GM04504 (cell line): ENCODE measurements around the gene ARHGEF25.
"Not testable (repeated sequence)": the region's sequence is repeated elsewhere in the genome, so short reads cannot be mapped to it uniquely, and the experiment has no call there.

Experiments
- DNase-seq: peaks from one replicate; pipeline ENCODE4 v3.0.0-alpha.2; 2012; ENCODE audit warnings: low read depth

The ARHGEF25 gene

DNA sequence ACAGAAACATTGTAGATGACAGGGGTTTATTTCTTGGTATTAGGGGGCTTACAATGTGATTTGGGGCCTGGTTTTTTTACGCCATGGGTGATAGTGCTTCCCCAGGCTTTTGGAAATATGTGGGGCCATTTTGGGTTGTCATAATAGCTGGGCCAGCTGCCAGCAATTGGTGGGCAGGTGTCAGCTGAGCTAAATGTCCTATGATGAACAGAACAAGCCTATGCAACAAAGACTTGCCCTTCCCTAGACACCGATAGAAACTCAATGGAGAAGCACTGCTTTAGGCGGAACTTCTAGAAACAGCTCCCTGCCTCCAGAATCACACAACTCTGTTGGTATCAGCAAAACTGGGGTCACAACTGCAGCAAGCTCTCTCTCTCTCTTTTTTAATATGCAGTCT, 26.9 kb downstream of the ARHGEF25 start:
- DNase-seq: no peak

- no peak for DNase-seq
These were observed 29.2 kb downstream of the ARHGEF25 start for GRCh38 chr12:57640175-57641042.

- no peak for DNase-seq
These were observed 30.6 kb downstream of the ARHGEF25 start for GRCh38 chr12:57641699-57642442.

DNA sequence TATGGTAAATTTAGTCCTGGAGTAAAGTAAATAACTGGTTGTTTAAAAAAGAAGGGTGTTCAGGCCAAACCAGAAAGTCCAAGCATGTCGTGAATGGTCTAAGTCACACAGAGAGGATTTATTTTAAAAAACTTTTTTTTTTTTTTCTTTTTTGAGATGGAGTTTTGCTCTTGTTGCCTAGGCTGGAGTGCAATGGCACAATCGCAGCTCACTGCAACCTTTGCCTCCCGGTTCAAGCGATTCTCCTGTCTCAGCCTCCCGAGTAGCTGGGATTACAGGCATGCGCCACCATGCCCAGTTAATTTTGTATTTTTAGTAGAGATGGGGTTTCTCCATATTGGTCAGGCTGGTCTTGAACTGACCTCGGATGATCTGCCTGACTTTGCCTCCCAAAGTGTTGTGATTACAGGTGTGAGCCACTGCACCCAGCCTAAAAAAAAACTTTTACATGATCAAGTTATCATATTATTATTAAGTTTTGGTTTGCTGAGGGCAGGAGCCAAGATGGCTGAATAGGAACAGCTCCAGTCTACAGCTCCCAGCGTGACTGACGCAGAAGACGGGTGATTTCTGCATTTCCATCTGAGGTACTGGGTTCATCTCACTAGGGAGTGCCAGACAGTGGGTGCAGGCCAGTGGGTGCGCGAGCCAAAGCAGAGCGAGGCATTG, 34.9 kb downstream of the ARHGEF25 start:
- not testable (repeated sequence) for DNase-seq

- DNase-seq: not testable (repeated sequence)
These were observed 35.4 kb downstream of the ARHGEF25 start for GRCh38 chr12:57646659-57647049.

DNA sequence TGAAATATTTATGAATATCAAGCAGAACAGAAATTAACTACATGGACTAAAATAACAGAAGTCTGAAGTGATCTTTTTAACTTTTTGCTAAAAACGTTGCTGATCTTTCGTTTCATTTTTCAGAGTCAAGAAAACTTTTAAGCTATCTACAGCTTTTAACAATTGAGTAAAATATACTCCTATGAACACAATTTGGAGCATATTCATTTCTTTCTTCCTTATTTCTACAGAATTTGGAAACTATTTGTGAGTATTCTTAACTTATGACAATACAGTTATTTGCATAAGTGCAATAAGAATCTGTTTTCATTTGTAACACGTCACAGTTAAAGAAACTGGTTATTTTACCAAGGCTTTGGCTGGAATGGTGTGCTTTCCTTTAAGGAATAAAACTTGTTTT, 42.8 kb downstream of the ARHGEF25 start:
- no peak for DNase-seq

DNA sequence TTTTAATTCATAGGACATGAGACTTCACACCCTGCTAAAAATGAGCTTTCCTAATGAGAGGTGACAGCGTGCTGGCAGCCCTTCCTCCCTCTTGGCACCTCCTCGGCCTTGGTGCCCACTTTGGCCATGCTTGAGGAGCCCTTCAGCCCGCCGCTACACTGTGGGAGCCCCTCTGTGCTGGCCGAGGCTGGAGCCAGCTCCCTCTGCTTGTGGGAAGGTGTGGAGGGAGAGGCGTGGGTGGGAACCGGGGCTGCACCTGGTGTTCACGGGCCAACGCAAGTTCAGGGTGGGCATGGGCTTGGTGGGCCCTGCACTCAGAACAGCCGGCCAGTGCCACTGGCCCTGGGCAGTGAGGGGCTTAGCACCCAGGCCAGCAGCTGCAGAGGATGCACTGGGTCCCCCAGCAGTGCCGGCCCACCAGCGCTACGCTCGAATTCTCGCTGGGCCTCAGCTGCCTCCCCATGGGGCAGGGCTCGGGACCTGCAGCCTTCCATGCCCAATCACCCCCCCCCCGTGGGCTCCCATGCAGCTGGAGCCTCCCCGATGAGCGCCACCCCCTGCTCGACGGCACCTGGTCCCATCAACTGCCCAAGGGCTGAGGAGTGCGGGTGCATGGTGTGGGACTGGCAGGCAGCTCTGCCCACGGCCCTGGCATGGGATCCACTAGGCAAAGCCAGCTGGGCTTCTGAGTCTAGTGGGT, 44.5 kb downstream of the ARHGEF25 start:
- no peak for DNase-seq

DNA sequence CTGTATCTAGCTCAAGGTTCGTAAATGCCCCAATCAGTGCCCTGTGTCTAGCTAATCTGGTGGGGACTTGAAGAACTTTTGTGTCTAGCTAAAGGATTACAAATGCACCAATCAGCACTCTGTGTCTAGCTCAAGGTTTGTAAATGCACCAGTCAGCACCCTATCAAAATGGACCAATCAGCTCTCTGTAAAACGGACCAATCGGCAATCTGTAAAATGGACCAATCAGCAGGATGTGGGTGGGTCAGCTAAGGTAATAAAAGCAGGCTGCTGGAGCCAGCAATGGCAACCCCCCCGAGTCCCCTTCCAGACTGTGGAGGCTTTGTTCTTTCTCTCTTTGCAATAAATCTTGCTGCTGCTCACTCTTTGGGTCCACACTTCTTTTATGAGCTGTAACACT, 45.2 kb downstream of the ARHGEF25 start:
- not testable (repeated sequence) for DNase-seq

DNA sequence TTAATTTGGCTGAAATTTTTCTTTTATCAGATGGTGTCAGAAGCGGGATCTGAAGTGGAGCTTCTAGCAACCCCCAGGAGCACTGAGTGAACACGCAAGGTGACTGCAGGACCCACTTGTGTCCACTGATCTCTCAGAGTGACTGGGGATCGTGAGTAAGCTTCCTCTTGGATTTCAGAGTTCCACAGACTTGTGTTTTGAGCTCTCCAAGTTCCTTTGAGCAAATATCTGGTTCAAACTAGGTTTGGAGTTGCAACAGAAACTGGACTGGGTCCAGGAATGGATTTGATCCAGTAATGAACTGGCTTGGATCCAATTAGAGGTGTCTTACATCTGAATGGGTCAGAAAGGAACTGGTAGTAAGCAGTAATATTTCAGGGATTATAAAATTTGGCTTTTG, 46.5 kb downstream of the ARHGEF25 start:
- DNase-seq: no peak

GRCh38 chr12:57658890-57659289, 47.7 kb downstream of the ARHGEF25 start:
- DNase-seq: no peak

- DNase-seq: no peak
These were observed 50.1 kb downstream of the ARHGEF25 start for GRCh38 chr12:57661376-57661775.

DNA sequence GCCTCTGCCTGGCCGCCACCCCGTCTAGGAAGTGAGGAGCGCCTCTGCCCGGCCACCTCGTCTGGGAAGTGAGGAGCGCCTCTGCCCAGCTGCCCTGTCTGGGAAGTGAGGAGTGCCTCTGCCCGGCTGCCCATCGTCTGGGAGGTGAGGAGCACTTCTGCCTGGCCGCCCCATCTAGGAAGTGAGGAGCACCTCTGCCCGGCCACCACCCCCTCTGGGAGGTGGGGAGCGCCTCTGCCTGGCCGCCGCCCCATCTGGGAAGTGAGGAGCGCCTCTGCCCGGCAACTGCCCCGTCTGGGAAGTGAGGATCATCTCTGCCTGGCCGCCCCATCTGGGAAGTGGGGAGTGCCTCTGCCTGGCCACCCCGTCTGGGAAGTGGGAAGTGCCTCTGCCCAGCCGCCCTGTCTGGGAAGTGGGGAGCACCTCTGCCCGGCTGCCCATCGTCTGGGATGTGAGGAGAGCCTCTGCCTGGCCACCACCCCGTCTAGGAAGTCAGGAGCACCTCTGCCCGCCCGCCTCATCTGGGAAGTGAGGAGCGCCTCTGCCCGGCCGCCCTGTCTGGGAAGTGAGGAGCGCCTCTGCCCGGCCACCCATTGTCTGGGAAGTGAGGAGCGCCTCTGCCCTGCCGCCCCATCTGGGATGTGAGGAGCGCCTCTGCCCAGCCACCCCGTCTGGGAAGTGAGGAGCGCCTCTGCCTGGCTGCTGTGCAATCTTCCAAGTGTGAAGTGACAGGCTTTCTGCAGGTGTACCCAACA, 54.0 kb downstream of the ARHGEF25 start:
- not testable (repeated sequence) for DNase-seq
